Lower leg skin (tissue), 4 donors: ENCODE results near the gene NTRK3. TPM values are rescaled to one million over a fixed set of nuclear protein-coding genes. Genes with fewer than 3 reads are reported as not detected.
A peak's percentile ranks its signal among the peaks of the same experiment; 100 is the strongest.

Experiments used
- DNase-seq, 2 donors: peaks; one replicate each; pipeline ENCODE4 v3.0.0-alpha.2; 2019; ENCODE audit warnings: low spot score in 2 of 2
- H3K4me3 ChIP-seq: fragments of 200-600 bp; sonication (generic); 2 replicates; pipeline ENCODE4 v1.5.1; 2017; ENCODE audit warnings: mild to moderate bottlenecking, low read depth; ENCODE audit not compliant: poor library complexity, severe bottlenecking
- CTCF ChIP-seq, 3 donors: fragments of 450-650 bp; IDR thresholded peaks; one replicate each; pipeline ENCODE4 v1.5.1; 2016; ENCODE audit warnings: antibody characterized with exemption in 3 of 3, mild to moderate bottlenecking in 3 of 3, moderate library complexity in 2 of 3
- POLR2A ChIP-seq, 2 donors: fragments of 450-650 bp; IDR thresholded peaks; one replicate each; pipeline ENCODE4 v1.6.1; 2016 to 2017; ENCODE audit warnings: antibody characterized with exemption in 2 of 2, mild to moderate bottlenecking in 1 of 2, moderate library complexity in 1 of 2
- WGBS, 2 donors: methylation state at CpG; one replicate each; pipeline ENCODE4 v1.1.5; 2018; 5-methylcytosine and 5-hydroxymethylcytosine counted together
- intact Hi-C: fragments of 100-400 bp; cut with DNase I; formaldehyde crosslinking; loops from one replicate; pipeline ENCODE4 v1.15.0; 2023; ENCODE audit warnings: low total_unique reads
- total RNA-seq, 4 donors: library from RNA; depleted of rRNA; stranded (reverse); fragments of >200 nt; gene quantifications; one replicate each; pipeline ENCODE4 v1.1.0, GENCODE V29; 2016

The NTRK3 gene
- total RNA-seq, 4 donors from 2014 or later = 0.97 to 5.4 (median 4.4) TPM

GRCh38 chr15:88255087-88255483 lies 1.5 kb downstream of the NTRK3 start:
- intact Hi-C loops = no loop called here
- no peak for TF ChIP-seq CTCF (IDR thresholded peaks at IDR 0.05)
- no peak for TF ChIP-seq POLR2A (IDR thresholded peaks at IDR 0.05)
- H3K4me3 ChIP-seq = no peak overlapping the region
- no peak for DNase-seq
- WGBS, 2 donors = 9 to 13% methylated on average over 21 to 23 of the region's 23 CpGs

GRCh38 chr15:88252441-88252840 lies 4.1 kb downstream of the NTRK3 start:
- H3K4me3 ChIP-seq = no peak overlapping the region
- WGBS, 2 donors = 88 to 91% methylated on average over 7 of the region's 7 CpGs
- intact Hi-C loops = no loop called here
- TF ChIP-seq POLR2A (IDR thresholded peaks at IDR 0.05) = no peak
- DNase-seq = no peak

- no peak for DNase-seq
Measured at GRCh38 chr15:88250826-88251225, 5.7 kb downstream of the NTRK3 start.

GRCh38 chr15:88249220-88249619 lies 7.3 kb downstream of the NTRK3 start:
- TF ChIP-seq POLR2A (IDR thresholded peaks at IDR 0.05) = no peak

More at GRCh38 chr15:88250826-88251225, 5.7 kb downstream of the NTRK3 start:
- no peak for TF ChIP-seq POLR2A (IDR thresholded peaks at IDR 0.05)
- TF ChIP-seq CTCF (IDR thresholded peaks at IDR 0.05) = no peak
- H3K4me3 ChIP-seq = no peak overlapping the region
- intact Hi-C loops = no loop called here
- WGBS, 2 donors = 13 to 39% methylated on average over 1 of the region's 1 CpG

GRCh38 chr15:88247914-88248313 lies 8.6 kb downstream of the NTRK3 start:
- no peak for TF ChIP-seq POLR2A (IDR thresholded peaks at IDR 0.05)
- TF ChIP-seq CTCF (IDR thresholded peaks at IDR 0.05) = no peak
- no peak overlapping the region for H3K4me3 ChIP-seq
- DNase-seq = no peak
- 60 to 65% methylated on average over 4 of the region's 4 CpGs for WGBS, 2 donors
- intact Hi-C loops = no loop called here

More at GRCh38 chr15:88249220-88249619, 7.3 kb downstream of the NTRK3 start:
- DNase-seq = no peak
- WGBS, 2 donors = 88% methylated on average over 6 of the region's 6 CpGs
- H3K4me3 ChIP-seq = no peak overlapping the region
- intact Hi-C loops = no loop called here

GRCh38 chr15:88246666-88247446 lies 9.7 kb downstream of the NTRK3 start:
- intact Hi-C loops = no loop called here
- peak; percentile 59 to 95 for DNase-seq
- H3K4me3 ChIP-seq = no peak overlapping the region
- WGBS, 2 donors = 10 to 17% methylated on average over 26 to 27 of the region's 27 CpGs
- TF ChIP-seq CTCF (IDR thresholded peaks at IDR 0.05) (peak in 1 of 3 donors; percentile 62), POLR2A (IDR thresholded peaks at IDR 0.05) (no peak)

- no peak overlapping the region for H3K4me3 ChIP-seq
- 69 to 77% methylated on average over 5 to 7 of the region's 7 CpGs for WGBS, 2 donors
- intact Hi-C loops = no loop called here
- DNase-seq = no peak
- no peak for TF ChIP-seq POLR2A (IDR thresholded peaks at IDR 0.05)
- TF ChIP-seq CTCF (IDR thresholded peaks at IDR 0.05) = no peak
Measured at GRCh38 chr15:88246081-88246480, 10.5 kb downstream of the NTRK3 start.
